NCI-H146 treated with DMSO at 0.1 percent for 48 hours (cell line): ENCODE measurements around the gene PLA2G2A.

Experiments
- DNase-seq: peaks from one replicate; lab custom pipeline; 2025; ENCODE audit not compliant: unreplicated experiment; lab: John Stamatoyannopoulos, UW

PLA2G2A gene

GRCh38 chr1:19974822-19975416, 4.5 kb downstream of the PLA2G2A start:
- DNase-seq: peak; percentile 2

DNA sequence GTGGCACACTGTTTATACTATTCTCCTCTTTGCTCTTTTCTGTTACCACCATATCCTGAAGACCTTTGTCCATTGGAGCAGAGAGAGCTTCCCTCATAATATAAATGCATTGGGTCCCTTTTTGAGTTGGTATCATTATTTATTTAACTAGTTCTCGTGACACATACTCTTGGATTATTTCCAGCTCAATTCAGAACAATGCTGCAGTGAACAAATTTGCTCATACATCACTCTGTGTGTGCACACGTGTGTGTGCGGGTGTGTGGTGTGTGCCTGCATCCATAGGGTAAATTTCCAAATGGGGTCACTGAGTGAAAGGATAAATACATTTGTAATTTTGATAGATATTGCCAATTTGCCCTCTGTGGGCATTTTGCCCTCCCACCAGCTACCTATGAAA, 5.8 kb downstream of the PLA2G2A start:
- DNase-seq: no peak

DNA sequence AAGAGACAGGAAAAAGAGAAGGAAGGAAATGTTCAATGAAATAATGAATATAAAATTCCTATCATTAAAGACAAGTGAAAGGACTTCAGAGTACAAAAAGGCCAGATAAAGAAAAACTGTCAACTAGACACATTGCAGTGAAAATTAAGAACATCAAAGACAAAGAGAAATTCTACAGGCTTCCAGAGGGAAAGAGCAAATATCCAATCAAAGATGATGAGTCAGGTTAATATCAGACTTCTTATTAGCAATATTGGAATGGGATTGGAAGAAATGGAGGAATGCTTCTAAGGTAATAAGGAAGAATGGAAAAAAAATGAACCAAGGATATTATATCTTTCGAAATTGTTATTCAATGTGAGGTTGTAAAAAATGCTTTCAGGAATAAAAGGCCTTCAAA, 7.8 kb downstream of the PLA2G2A start:
- DNase-seq: no peak

- DNase-seq: no peak
Measured at GRCh38 chr1:19969898-19970660, 9.3 kb downstream of the PLA2G2A start.

GRCh38 chr1:19967808-19968207, 11.6 kb downstream of the PLA2G2A start:
- no peak for DNase-seq

- no peak for DNase-seq
Measured at GRCh38 chr1:19964542-19964941, 14.9 kb downstream of the PLA2G2A start.

DNA sequence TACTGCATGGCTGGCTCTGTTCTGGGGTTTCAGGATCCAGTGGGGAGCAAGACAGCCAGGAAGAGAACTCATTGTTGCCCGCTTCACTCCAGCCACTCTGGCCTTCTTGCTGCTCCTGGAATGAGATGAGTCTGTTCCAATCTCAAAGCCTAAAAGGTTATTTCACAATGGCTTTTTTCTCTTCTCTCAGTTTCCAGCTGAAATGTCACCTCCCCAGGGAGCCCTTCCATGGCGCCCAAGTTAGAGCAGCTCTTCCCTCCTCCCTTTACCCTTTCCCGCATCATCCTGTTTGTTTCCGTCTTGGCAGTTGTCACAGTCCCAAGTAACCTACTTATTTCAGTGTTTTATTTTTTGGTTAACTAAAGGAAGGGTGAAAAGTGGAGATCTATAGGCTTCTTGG, 15.8 kb downstream of the PLA2G2A start:
- DNase-seq: no peak

DNA sequence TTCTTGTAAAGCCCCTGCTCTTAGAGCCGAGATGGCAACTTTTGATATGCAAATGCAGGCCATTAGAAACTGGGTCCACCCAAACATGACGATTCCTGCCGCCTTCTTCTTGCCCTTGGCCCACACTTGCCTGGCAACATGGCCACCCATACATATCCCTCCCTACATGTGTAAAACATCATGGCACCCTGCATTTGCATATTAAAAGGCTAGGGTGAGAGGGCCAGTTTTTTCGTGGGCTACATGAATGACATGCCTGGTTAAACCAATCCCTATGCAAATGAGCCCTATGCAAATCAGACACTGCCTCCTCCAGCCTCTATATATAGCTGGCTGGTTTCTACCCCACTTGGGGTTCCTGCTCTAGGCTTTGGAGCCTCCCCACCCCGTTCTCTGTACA, 18.8 kb downstream of the PLA2G2A start:
- DNase-seq: no peak

GRCh38 chr1:19957779-19958178, 21.6 kb downstream of the PLA2G2A start:
- no peak for DNase-seq

DNA sequence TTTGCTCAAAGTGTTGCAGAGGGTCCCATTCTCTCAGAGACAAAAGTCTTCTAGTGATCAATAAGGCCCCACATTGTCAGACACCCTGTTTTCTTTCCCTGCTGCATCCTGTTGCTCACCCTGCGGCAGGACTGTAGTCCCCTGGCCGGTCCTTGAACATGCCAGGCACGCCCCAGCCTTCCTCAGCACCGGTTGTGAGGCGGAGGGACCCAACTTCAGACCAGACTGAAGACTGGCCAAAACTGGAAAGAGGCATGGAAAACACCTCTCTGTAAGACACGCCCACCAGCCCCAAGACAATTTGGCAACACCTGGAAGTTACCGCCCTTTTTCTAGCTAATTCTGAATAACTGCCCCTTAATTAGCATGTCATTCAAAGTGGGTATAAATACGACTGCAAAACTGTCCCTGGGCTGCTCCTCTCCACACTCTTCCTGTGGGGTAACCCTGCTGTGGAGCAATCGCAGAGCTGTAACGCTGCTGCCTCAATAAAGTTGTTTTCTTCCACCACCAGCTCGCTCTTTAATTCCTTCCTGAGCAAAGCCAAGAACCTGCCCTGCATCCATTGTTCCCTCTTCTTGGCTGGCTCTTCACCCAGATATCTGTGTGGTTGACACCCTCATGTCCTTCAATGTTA, 23.8 kb downstream of the PLA2G2A start:
- no peak for DNase-seq

DNA sequence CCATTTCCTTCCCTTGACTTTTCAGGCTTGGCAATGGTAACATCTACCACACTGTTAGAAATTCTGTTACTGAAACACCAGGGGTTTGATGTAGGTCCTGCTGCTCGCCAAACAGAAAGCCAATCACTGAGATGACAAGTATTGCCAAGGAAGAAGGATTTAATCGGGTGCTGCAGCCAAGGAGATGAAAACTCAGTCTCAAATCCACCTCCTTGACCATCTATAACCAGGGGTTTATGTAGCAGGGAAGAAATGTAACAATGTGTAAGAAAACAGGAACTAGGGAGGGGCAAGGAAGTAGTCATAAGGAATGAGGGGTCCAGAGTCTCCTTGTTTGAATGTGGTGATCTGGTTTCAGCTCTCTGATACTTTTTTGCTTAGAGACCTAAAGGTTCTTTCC, 25.4 kb downstream of the PLA2G2A start:
- no peak for DNase-seq

DNA sequence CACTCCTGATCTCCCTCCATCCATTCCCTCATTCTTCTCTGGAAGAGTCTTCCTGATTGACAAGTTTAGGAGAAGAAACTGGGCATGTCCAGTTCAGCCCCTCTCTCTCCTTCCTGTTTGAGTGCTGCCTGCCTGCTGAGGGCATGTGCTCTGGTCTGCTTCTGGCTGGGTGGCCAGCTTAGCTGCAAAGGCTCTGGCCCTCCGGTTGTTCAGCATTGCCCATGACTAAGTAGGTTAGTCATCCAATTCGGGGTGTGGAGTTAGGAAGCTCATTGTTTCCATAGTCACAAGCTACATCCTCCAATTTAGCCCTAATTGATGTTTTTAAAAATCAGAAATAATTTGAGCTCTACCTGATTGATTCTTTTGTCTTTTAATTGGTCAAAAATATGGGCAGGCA, 30.4 kb downstream of the PLA2G2A start:
- no peak for DNase-seq

DNA sequence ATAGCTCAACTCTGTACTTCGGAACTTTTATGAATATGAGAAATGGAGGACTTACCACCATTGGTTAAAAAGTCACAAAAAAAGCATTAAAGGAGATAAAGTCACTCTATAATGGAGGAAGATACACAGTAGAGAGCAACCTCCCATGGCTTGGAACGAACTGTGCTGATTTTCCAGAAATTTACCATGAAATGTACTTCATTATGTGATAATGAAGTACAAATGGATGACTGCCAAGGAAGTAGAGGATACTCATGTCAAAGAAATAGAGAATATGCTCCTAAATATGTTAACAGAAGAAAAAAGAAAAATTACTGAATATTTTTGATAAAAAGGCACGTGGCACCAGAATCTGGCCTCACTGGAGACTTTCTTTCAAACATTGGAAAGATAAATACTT, 32.4 kb downstream of the PLA2G2A start:
- no peak for DNase-seq

- DNase-seq: no peak
Measured at GRCh38 chr1:19946331-19946751, 33.1 kb downstream of the PLA2G2A start.

GRCh38 chr1:19945914-19946313, 33.5 kb downstream of the PLA2G2A start:
- DNase-seq: no peak

- DNase-seq: no peak
Measured at GRCh38 chr1:19942657-19943056, 36.8 kb downstream of the PLA2G2A start.

DNA sequence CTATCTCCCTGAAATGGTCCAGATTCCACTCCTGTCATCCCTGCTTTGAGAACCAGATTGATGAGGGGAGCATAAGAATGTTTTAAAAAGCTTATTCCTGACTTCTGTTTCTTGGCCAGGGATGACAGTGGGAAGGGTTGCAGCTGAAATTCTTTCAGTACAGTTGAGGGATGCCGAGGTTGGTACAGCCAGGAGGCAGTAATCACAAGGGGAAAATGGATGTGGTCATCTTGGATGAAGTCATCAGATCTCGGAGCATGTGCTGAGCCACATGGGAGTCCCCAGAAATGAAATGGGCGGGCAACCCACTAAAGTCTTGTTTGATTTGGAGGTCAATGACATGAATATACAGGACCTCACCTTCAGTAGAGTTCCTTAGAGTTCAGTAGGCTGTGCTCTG, 37.3 kb downstream of the PLA2G2A start:
- no peak for DNase-seq

- DNase-seq: no peak
Measured at GRCh38 chr1:19941206-19941568, 38.2 kb downstream of the PLA2G2A start.

GRCh38 chr1:19940486-19941205, 38.8 kb downstream of the PLA2G2A start:
- DNase-seq: no peak

GRCh38 chr1:19938472-19938871, 40.9 kb downstream of the PLA2G2A start:
- no peak for DNase-seq

- DNase-seq: no peak
Measured at GRCh38 chr1:19936061-19936750, 43.2 kb downstream of the PLA2G2A start.
